HTERT RPE-1 (cell line): ENCODE measurements around the gene MAGI1.
"Not testable (repeated sequence)": the region's sequence is repeated elsewhere in the genome, so short reads cannot be mapped to it uniquely, and the experiment has no call there.

Source experiments
- in situ Hi-C: fragments of 300-500 bp; cut with MboI; formaldehyde crosslinking; loops from 4 replicates; pipeline ENCODE4 v1.14.3; 2020; ENCODE audit warnings: low sequenced_read_pairs

The MAGI1 gene

DNA sequence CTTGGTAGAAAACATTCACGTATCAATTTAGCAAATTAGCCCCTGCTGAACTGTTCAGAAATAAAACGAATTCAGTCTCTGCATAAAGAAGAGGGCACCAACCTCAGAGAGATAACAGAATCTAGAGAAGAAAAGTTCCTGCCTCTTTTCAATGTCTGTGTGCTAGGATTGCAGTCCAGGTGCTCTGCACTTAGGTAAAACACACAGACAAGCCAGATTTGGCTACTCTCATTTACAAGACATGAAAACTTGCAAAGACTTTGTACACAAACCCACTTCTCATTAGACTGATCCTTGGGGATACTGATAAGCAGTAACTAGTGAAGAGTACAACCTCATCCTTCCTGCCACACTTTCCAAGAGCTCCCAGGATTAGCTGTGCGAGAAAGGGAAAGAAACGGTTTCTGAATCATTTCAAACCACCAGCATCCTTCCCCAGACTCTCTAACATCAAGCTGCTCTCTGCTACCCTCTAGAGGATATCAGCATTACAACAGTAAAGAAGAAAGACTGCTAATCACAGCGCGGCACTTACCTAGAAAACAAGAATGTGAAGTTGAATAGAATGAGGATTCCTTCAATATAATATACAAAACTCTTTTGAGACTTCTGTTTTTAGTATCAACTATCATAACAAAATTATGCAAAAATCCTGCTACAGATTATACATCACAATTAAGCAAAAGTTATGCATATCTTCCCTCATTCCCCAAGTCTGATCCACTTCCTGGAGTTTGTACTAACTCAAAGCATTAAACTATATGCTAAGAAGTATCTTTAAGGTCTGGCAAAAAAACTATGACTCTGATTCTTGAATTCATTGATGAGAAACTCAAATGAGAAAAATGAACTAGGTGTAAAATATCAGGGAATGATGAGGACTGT, 306.4 kb downstream of the MAGI1 start:
- in situ Hi-C loops = no loop called here

DNA sequence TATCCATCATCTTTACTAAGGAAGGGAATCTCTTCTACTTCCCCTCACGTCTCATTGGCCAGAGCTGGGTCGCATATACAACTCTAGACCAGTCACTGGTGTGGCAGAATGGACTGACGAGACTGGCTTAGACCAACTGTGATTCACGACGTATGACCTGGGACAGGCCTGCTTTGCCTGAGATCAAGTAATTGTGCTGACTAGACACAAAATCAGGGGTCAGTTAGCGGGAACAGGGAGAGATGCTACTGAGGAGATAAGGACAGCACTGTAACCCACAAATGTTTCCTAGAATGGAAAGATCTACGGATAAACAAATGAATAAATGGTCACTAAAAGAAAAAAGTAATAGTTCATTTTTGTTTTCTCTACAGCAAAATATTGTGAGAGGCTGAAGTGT, 308.3 kb downstream of the MAGI1 start:
- in situ Hi-C loops = no loop called here

DNA sequence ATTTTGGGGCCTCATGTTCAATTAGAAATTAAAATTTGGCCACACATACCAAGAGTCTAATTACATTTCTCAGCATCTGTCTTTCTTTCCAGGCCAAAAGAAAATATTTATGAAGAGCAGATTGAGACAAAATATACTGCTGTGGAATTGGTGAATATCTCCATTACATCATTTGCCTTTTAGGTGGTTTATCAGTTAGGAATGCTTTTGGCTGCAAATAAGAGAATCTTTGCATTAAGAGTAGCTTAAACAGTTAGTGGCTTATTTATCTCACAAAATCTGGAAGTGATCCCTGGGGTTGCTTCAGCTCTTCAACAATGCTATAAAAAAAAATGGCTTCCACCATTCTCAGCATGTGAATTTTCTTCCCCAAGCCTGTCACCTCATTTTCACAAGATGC, 308.7 kb downstream of the MAGI1 start:
- in situ Hi-C loops = no loop called here

DNA sequence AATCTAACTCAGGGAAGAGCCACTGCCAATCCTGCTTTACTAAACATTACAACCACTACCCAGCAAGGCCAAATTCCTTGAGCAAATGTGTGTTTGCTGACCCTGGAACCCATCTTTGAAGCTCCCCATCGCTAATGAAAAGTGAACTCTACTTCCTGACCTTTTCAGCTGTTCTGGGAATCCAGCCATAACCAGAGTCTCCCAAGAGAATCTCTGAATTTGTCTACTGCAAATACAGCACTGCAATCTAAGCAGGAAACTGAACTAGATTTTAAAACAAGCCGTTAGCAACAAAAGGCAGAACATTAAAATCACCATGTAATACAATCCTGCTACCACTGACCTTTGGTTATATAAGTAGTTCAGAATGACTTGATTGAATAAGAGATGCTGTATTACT, 309.2 kb downstream of the MAGI1 start:
- in situ Hi-C loops = no loop called here

DNA sequence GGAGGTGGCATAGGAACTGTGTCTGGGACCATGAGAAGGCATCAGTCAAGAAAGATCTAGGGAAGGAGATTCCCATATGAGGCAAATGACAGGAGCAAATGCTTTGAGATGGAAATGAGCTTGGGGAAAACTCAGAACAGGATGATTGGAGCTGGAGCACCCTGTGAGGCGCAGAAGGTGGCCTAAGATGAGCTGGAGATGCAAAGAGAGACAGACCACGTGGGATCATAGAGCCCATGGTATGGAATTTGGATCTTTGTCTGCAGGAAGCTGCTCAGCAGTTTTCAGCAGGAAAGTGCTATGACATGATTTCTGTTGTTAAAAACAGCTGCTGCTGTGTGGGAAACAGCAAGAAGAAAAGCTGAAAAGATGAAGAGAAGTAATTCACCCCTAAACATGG, 310.6 kb downstream of the MAGI1 start:
- in situ Hi-C loops = no loop called here

DNA sequence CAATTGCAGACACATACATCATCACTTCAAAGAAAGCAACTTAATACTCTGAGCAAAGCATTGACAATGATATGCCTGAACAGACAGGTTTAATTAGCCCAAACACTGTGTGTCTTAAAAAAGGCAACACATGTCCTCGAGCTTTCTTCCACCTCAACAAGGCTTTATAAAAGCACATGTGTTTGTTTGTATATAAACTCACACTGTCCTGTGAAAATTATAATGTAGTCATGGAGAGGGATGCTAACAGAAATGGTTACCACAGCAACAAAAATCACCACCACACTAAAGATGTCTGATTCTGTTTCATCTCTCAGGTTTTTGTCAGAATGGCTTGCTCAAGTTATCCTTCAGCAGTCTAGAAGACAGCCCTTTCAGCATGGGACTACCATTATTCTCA, 314.7 kb downstream of the MAGI1 start:
- in situ Hi-C loops = no loop called here

DNA sequence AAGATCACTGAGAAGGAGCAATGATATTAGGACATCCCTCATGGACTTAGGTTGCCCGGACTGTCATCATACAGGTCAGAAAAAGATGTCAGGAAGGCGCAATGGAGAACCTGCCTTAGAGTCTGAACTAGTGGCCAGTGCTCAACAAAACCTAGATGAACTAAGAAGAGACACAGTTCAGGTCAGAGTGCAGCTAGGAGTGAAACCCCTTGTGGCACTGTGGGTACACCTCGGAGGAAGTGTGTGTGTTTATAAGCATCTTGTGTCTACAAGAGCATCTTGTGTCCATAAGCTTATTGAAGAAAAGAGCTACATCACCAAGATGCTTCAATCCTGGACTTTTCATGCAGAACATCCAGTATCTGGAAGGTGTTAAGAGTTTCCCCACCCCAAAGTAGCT, 315.7 kb downstream of the MAGI1 start:
- in situ Hi-C loops = no loop called here

DNA sequence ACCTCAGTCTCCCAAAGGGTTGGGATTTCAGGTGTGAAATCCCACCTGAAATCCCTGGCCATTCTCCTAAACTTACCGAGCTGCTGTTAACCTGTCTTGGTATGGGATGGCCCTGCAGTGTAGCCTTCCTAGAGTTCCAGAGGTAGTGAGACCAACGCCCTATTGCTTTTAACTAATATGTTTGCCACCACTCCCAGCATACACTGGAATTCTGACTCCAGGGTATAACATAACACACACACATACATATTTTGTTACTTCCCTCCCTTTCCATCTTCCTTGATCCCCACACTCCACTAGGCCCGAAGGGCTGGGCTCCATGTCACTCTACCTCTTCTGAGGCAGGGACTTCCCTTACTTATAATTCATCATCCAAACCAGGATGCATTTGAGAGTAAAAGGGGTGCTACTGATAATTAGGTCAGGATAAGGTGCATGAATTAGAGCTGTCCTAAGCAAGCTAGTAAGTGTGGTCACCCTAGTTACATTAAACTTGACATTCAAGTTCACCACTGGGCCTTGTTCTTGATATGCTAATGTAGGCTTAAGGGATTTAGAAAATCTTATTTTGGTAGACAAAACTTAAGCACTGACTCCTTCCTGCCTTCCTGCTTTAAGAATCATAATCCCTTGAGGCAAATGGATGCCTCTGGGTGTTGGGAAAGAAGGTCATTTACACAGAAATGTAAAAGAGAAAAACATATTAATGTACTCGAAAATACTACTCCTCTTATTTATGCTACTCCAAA, 317.6 kb downstream of the MAGI1 start:
- in situ Hi-C loops = no loop called here

DNA sequence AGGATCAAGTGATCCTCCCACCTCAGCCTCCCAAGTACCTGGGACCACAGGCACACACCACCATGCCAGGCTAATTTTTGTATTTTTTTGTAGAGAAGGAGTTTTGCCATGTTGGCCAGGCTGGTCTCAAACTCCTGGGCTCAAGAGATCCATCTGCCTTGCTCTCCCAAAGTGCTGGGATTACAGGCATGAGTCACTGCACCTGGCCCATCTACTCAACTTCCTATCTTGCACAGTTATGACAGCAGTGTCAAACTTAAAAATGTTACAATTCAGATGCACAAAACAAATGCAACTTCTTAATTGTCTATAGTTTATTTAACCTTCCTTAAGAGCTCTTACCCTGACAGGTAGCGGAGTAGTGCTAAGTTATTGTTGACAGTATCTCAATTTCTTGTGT, 319.1 kb downstream of the MAGI1 start:
- in situ Hi-C loops = not testable (repeated sequence)

DNA sequence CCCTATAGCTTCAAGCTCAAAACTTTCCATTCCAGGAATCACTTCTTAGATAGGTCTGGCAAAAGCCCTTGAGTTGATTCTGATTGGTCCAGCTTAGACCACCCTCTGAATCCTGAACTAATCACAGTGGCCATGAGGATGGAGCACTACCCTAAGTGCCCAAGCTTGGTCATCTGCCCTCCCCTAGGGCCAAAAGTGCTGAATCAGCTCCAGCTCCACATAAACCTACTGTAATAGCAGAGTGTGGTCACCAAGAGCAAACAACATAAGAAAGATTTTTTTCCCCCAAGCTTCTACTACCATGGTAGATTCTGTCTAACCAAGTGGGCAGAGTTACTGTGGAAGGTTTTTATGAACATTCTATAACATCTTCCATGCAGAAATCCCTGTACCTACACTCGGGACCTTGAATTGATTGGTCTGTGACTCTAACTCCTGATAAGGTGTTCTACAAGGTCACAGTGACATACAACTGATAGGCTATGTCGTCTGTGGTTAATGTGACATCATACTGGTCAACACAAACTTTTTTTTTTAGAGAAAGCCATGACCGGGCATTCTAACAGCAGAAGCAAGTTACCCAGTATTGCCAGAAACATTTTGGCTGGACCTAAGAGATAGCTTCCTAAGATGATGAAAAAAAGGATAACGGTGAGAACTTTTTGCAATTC, 320.9 kb downstream of the MAGI1 start:
- in situ Hi-C loops = no loop called here

DNA sequence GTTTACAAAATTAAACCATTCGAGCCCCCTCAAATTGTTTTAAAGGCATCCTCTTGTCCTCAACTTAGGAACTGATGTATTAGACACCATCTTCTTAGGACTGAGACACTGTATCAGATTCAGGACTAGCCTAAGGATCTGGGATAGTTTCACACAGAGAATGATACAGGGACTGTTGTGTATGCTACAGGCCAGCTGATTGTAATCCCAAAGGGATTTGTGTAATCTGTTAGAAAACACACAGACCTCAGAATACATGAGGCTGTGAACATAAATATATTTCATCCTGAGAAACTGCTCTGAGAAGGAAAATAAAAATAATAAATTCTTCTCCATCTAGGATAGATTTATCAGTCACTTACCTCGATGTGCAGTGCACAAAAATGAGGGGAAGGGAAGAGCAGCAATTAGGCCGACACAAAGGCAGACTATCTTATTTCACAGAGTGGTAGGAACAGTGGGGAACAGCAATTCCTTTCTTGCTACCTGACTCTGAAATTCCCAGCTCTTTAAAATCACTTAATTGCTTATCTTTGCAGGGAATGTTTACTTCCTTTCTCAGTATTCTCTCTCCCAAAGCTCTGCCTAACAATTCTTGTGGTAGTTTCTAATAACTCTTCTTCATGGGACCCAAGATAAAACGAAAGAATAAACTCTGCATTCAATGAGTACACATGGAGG, 322.5 kb downstream of the MAGI1 start:
- in situ Hi-C loops = no loop called here

DNA sequence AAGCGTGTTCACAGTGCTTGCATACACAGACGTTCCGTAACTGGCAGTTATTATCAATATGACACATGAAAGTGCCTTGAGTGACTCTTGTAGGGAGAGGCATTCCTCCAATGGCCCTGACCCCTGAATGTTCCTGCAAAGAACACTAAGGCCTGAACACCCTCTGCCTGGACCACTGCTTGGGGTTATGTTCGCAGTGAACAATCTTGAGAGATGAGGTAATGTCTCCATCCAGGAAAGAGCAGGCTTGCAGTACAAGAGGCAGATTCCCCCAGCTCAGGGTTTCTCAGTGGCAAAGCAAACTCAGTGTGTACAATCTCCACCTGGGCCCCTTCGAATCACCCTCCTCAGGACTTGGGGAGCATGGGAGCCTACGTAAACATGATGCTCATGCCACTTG, 324.6 kb downstream of the MAGI1 start:
- in situ Hi-C loops = no loop called here

DNA sequence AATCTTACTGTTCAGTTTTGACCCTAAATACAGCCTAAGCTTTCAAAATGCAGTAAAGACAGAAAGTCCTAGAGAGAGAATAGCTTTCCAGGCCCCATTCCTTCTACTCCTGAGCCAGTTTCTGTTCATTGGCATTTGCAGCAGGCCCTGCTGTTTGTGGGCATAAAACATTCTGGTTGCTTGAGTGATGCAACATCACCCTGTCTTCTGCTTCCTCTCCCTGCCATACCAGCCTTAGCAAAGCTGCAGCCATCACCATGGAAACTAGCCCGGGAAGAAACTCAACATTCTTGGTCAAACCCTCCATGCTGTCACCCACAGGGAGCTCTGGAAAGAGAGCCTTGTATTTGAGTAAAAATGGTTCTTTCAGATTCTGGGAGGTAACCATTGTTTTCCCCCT, 325.7 kb downstream of the MAGI1 start:
- in situ Hi-C loops = no loop called here

DNA sequence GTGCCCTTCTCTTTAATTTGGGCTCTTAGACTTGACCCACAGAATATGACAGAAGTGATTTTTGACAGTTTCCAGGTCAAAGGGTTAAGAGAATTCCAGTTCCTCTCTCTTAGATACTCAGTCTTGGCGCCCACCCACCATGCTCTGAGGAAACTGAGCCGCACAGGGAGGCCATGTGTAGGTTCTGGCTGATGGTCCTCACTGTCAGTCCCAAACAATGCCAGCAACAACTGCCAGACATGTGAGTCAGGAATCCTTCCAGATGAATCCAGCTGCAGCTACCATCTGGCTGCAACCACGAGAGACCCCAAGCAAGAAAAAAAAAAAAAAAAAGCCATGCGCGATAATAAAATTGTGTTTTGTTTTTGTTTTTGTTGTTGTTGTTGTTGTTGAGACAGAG, 326.6 kb downstream of the MAGI1 start:
- in situ Hi-C loops = no loop called here

DNA sequence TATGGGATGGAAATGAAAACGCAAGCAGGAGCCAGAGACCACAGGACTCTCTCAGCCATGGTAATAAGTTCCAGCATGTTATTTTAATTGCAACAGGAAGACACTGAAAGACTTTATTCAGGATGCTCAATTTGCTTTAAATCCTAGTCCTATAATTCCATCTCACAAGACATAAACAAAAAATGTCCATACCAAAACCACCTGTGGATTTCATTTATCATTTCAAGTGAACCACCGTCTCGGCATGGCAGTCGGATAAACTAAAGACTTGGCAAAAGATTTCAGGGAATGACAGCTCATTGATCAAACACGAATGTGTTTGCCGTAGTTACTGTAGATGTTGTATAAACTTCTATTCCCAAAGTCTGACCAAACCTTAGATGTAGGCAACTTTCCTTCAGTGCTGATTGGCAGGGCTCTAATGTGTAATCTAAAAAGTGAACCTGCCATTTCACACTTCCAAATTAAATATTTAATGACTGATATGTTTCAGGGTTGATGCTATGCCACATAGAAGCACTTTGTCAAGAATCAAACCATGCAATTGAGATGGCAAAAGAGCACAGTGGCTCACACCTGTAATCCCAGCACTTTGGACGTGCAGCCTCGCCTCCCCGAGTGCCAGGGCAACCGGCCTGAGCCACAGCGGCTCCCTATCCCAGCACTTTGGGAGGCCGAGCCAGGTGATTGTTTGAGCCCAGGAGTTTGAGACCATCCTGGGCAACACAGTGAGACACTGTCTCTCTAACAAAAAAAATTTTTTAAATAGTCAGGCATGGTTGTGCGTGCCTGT, 331.7 kb downstream of the MAGI1 start:
- in situ Hi-C loops = no loop called here

DNA sequence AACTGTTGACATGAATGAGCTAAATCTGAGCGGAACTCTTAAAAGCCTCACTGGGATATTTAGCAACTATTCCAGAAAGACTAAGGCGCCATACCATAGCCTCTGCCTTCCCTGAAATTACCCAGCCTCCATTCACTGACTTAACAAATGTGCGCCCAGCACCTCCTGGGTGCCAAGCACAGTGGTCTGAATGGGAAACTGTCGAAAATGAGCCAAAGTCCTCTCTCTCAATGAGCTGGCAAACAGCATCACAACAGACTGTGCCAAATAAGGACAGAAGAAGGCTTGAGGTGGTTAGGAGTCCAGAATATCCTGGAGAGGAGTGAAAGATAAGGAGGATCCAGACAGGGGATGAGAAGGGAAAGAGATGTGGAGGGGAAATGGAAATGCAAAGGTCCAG, 332.4 kb downstream of the MAGI1 start:
- in situ Hi-C loops = no loop called here

DNA sequence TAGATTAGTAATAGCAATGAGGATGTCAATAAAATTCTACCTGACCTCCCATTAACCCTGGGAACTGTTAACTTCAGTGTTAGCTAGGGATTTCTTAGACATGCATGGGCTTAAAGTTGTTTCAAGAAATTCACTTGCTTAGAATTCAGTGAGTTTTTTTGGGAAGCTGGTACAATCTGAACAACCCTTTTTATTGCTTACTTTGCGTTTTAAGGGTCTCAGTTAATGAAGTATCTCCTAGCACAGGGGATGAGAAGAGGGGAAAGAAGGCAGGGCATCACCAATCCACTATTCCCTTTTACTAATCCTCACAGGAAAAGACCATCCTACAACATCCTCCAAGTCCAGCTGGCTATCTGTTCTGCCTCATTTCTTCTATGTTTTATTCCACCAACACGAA, 334.9 kb downstream of the MAGI1 start:
- in situ Hi-C loops = no loop called here

DNA sequence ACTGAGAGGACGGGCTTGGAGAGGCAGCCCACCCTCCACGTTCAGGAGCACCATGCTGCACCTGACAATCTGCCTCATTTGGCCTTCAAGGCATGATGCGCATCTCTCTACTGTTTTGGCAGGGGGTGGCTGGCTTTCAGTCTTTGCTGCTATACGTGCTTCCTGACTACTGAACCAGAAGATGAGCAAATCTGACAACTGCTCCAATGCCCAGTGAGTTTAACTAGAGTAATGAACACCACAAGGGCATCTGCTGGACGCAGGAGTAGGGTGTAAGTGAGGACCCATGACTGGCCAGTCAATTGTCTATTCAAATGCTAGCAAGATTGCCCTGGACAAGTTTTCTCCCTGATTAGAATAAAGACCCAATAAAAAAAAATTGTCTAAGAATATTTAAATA, 335.7 kb downstream of the MAGI1 start:
- in situ Hi-C loops = no loop called here

DNA sequence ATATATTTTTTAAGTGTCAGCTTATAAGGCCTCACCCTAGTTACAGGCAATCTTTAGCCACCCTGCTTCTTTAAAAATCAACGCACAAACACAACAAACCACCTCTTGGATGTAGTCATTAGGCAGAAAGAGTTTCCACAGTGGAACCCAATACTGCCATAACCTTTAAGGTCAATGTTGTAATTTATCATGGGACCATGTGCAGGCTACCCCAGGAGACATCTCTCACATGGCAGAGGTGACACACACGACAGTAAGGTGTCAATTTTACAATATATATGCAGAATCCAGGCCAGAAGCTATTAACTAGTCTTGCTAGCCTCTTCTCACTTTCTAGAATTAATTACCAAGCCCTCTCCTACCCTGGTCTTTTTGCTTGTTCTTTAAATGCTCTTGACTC, 336.5 kb downstream of the MAGI1 start:
- in situ Hi-C loops = no loop called here

DNA sequence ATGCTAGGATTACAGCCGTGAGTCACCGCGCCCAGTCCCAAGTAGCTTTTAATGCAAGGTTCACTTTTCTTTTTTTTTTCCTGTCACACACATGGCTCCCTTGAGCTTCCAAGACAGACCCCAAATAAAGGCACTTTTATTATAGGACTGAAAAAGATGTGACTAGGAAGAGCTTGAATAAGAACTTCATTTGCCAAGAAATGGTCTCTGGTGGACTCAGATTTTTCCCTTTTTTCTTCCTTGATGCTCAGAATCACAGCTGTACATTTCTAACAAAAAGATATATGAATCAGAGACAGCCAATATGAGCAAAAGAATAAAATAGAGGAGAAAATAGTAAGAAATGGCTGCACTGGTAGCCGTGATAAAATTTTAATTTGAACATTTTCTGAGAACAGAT, 337.2 kb downstream of the MAGI1 start:
- in situ Hi-C loops = no loop called here
